GM19099 (cell line): Measurements from ENCODE around the gene VPS18.

Source experiments
- POLR2A ChIP-seq: IDR thresholded peaks from 3 replicates; pipeline ENCODE4 v1.6.1; 2011; ENCODE audit warnings: low read depth; ENCODE audit not compliant: insufficient read length; ENCODE audit errors: extremely low read depth

Gene VPS18

DNA sequence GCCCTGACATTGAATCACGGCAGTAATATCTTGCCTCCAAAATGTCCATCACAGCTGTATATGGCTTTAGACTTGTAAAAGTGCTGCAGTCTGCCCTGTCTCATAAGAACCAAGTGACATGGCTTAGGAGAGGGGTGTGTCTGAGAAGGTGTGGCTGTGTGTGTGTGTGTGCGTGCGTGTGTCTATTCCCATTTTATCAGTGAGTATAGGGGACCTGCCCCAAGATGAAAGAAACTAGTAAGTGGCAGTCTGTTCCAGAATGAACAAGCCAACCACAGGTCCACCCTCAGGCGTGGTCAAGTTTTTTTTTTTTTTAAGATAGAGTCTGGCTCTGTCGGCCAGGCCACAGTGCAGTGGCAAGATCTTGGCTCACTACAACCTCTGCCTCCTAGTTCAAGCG, 14.6 kb upstream of the VPS18 start:
- no peak for TF ChIP-seq POLR2A

DNA sequence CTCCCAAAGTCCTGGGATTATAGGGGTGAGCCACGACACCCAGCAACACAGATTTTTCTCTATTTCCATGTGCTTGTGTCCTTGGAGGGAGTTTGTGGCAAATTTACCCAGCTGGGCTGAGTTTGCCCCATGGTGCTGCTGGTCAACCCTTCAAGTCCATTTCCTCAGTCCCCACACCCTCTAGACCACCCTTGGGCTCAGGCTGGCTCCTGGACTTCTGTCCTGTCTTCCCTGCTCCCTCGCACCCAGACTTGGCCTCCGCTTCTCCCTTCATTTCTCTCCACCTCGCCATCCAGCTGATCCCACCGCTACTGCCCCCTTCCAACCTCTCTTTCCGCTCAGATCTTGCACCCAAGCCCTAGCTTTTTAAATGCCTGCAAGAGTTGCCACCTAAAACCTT, 12.9 kb upstream of the VPS18 start:
- TF ChIP-seq POLR2A, result no peak

DNA sequence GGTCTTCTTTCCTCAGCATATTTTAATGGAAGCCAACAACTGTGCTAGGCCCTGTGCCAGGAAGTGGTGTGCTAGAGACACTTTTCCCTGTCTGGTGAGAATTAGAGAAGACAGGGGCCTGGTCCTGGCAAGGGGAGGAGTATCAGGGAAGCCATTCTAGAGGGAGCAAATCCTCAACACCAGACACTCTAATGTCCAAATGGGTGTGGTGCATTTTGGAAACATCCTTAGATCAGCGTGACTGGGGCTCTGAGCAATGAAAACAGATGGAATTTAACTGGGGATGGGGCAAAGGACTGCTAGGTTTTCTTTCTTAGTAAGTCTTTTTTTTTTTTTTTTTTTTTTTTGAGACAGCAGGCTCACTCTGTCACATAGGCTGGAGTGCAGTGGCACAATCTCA, 7.7 kb upstream of the VPS18 start:
- TF ChIP-seq POLR2A, result no peak

DNA sequence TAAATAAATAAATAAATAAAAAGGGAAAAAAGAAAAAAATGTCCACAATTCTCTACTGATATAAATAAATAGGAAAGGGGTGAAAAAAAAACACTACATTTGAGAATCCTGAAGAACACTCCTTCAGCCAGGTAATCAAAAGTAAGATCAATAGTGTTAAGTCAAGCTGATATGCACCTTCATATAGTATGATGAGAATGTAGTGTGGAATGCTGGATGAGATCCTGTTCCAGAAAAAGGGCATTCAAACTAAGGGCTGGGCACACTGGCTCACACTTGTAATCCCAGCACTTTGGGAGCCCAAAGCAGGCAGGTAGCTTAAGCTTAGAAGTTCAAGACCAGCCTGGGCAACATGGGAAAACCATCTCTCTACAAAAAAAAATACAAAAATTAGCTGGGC, 5.1 kb upstream of the VPS18 start:
- no peak for TF ChIP-seq POLR2A

DNA sequence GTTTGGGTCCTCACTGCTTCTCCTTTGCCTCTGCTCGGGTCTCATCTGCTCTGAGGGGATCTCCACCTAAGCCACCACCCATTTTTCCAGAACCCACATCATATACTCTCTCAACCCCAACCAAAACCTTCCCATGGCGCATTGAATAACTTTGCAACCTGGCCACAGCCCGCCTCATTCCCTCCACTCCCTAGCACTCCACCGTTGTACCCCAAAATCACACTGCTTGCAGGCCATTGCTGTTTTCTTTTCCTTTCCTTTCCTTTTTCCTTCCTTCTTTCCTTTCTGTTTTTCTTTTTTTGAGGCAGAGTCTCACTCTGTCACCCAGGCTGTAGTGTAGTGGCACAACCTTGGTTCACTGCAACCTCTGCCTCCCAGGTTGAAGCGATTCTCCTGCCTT, 3.1 kb upstream of the VPS18 start:
- TF ChIP-seq POLR2A, result no peak

DNA sequence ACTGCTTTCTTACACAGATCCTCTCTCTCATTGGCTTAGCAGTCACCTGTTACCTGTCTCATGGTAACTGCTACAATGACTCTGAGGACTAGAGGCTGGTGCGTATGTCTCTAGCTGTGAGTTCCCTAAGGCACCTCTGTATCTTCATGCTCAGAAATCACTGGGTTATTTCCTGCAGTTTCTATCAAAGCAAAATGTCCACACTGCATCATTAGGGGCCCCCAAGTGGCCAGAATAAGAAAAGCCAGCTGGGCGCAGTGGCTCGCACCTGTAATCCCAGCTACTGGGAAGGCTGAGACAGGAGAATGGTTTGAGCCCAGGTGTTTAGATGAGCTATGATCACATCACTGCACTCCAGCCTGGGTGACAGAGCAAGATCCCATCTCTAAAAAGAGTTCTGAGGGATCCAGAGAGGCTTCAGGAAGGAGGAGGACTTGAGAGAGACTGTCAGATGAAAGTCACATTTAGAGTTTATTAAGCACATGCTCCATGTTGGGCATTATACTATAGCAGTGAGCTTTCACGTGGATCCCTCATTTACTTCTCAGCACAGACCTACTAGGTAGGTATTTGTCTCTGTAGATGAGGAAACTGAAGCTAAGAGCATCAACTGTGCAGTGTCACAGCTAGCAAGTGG, 2.3 kb upstream of the VPS18 start:
- TF ChIP-seq POLR2A, result no peak

DNA sequence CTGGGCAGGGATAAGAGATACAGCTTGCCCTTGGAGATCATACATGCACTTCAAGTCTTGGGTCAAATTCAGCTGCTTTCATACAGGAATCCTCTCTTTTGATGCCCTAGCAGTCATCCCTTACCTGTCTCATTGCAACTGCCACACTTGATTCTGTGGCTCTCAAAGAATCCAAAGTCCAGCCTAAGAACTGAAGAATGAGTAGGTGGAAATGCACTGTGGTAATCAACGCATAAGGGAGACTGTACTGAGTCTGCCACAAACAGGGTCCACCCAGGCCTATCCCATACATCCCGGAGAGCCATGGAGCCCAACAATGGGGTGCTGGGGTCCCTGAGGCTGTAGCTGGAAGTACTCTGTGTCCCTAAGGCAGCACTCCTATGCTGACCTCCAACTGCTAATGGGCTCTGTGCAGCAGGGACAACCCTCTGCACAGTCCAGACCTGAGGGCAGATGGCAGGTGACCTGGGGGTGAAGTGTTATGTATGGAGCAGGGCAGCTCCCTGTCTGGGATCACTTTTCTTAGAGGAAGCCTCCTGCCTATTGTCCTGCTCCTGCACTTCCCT, 1.7 kb upstream of the VPS18 start:
- TF ChIP-seq POLR2A, result no peak

DNA sequence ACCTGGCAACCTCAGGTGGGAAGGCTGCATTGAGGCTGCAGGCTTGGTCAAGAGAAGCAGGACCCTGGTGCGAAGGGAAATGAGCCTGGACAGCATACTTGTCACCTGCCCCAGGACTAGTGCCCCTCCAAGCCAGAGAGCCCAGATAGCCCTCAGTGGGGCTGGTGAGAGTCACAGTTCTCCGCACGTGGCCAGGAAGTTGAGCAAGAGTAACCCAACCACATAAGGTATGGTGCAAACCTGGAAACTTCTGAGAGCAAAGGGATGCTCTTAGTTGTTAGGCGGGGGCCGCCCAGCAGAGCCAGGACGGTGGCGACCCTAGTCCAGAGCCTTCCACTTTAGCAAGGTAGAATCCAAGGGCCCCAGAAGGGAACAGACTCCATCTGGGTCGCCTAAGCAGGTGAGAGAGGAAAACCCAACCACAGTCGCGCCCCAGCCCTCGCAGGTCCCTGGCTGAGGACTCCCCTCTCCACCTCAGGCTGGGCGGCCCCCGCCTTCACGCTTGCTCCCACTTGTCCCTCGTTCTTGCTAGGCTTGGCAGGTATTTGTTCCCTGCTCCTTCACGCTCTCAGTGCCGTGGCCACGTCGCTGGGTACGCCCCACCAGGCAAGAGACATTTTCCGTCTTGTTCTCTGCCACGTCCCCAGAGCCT, 1.1 kb upstream of the VPS18 start:
- TF ChIP-seq POLR2A, result no peak

DNA sequence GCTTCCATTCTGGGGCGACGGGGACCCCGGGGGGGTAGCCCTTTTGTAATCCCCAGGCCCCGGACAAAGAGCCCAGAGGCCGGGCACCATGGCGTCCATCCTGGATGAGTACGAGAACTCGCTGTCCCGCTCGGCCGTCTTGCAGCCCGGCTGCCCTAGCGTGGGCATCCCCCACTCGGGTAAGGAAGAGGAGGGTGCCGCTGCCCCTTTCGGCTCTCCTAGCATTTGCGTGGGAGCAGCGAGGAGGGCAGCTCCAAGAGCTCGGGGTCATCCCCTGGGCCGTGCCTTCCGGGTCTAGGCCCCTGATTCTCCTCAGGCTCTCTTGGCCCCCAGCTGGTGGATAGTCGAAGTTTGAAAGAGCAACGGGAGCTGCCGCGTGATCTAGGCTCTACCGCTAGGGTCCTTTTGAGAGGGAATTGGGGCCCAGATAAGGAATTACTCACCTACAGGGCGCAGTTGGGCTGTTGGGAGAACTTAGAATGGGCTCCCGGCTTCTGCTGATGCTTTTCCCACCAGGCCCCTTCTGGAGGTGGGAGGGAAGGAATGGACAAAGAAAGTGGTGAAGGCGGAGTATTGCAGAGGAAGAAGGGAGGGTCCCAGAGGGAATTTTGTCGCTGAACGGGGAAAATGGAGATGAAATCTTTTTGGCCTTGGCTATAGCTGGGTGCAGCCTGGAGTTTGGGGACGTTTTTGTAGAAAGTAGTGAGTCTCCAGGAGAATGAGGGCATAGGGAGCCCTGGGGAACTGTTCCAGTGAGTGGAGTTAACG, 615 bp downstream of the VPS18 start:
- TF ChIP-seq POLR2A, result no peak

DNA sequence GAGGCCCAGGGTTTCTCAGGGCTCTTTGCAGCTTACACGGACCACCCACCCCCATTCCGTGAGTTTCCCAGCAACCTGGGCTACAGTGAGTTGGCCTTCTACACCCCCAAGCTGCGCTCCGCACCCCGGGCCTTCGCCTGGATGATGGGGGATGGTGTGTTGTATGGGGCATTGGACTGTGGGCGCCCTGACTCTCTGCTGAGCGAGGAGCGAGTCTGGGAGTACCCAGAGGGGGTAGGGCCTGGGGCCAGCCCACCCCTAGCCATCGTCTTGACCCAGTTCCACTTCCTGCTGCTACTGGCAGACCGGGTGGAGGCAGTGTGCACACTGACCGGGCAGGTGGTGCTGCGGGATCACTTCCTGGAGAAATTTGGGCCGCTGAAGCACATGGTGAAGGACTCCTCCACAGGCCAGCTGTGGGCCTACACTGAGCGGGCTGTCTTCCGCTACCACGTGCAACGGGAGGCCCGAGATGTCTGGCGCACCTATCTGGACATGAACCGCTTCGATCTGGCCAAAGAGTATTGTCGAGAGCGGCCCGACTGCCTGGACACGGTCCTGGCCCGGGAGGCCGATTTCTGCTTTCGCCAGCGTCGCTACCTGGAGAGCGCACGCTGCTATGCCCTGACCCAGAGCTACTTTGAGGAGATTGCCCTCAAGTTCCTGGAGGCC, 5.4 kb downstream of the VPS18 start:
- TF ChIP-seq POLR2A, result no peak

DNA sequence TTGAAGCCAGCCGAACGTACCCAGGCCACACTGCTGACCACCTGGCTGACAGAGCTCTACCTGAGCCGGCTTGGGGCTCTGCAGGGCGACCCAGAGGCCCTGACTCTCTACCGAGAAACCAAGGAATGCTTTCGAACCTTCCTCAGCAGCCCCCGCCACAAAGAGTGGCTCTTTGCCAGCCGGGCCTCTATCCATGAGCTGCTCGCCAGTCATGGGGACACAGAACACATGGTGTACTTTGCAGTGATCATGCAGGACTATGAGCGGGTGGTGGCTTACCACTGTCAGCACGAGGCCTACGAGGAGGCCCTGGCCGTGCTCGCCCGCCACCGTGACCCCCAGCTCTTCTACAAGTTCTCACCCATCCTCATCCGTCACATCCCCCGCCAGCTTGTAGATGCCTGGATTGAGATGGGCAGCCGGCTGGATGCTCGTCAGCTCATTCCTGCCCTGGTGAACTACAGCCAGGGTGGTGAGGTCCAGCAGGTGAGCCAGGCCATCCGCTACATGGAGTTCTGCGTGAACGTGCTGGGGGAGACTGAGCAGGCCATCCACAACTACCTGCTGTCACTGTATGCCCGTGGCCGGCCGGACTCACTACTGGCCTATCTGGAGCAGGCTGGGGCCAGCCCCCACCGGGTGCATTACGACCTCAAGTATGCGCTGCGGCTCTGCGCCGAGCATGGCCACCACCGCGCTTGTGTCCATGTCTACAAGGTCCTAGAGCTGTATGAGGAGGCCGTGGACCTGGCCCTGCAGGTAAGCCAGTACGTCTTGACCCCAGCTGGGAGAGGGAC, 6.2 kb downstream of the VPS18 start:
- TF ChIP-seq POLR2A, result no peak

DNA sequence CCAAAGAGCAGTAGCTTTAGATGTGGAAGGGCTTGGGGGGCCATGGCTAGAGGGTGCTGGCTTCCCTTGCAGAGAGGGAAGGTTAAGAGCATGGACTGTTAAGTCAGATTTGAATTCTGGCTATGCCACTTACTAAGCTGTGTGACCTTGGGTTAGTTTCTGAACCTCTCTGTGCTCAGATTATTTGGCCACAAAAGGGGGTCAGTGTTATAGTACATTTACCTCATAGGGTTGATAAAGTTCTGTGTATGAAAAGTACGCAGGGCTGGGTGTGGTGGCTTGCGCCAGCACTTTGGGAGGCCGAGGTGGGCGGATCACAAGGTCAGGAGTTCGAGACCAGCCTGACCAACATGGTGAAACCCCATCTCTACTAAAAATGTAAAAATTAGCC, 6.8 kb downstream of the VPS18 start:
- TF ChIP-seq POLR2A, result no peak

DNA sequence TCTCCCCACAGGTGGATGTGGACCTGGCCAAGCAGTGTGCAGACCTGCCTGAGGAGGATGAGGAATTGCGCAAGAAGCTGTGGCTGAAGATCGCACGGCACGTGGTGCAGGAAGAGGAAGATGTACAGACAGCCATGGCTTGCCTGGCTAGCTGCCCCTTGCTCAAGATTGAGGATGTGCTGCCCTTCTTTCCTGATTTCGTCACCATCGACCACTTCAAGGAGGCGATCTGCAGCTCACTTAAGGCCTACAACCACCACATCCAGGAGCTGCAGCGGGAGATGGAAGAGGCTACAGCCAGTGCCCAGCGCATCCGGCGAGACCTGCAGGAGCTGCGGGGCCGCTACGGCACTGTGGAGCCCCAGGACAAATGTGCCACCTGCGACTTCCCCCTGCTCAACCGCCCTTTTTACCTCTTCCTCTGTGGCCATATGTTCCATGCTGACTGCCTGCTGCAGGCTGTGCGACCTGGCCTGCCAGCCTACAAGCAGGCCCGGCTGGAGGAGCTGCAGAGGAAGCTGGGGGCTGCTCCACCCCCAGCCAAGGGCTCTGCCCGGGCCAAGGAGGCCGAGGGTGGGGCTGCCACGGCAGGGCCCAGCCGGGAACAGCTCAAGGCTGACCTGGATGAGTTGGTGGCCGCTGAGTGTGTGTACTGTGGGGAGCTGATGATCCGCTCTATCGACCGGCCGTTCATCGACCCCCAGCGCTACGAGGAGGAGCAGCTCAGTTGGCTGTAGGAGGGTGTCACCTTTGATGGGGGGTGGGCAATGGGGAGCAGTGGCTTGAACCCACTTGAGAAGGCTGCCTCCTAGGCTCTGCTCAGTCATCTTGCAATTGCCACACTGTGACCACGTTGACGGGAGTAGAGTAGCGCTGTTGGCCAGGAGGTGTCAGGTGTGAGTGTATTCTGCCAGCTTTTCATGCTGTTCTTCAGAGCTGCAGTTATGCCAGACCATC, 8.6 kb downstream of the VPS18 start:
- TF ChIP-seq POLR2A, result no peak
